ENCODE measurements around the gene GNL2.

GRCh38 chr1:37545019-37545418 lies 50.7 kb downstream of the GNL2 start:
- TF ChIP-seq CTCF (IDR thresholded peaks at IDR 0.05; ENCODE audit: low read length) = no peak
- TF ChIP-seq EZH2 (IDR thresholded peaks at IDR 0.05; ENCODE audit: borderline replicate concordance, low read length) = no peak
